ENCODE measurements around the gene CPVL. TPM values are rescaled to one million over a fixed set of nuclear protein-coding genes. Genes with fewer than 3 reads are reported as not detected.

Gene CPVL
- total RNA-seq, 1 experiment from 2014 or later, result 62.7 TPM

DNA sequence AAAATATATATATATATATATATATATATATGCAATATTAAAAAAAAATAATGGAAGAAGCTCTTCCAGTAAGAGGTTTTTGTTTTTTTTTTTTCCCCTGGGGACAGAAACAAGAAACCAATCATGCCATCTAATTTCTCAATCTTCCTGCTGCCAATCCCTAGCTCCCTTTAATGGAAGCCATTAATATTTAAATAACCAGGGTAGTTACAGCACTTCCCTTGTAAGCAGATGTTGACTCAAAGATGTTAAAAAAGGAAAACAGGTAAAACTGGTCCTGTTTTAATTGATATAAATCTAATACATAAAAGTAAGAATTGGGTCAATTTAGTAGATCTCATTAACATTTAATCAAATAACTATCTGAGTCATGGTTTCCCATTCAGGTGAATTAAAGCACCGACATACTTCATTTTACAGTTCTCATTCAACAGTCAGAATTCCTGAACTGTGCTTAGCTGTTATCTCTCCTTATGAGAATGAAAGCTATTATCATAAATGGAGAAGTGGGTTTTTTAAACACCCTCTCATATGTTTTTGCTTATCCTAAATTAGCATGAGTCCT is 22.6 kb downstream of the CPVL start:
- CTCF ChIA-PET, result interaction anchor here (0.7 to 1.9 kb wide), 6 partner anchors 10 to 222 kb away, joined by 3 to 9 read pairs (median 3); no protein-coding TSS in a partner anchor
- H3K4me1 Mint-ChIP-seq (ENCODE audit: low read depth, unreplicated experiment), result peaks cover 38% of the 10 kb centered on the region
- TF ChIP-seq, protein P1, sequence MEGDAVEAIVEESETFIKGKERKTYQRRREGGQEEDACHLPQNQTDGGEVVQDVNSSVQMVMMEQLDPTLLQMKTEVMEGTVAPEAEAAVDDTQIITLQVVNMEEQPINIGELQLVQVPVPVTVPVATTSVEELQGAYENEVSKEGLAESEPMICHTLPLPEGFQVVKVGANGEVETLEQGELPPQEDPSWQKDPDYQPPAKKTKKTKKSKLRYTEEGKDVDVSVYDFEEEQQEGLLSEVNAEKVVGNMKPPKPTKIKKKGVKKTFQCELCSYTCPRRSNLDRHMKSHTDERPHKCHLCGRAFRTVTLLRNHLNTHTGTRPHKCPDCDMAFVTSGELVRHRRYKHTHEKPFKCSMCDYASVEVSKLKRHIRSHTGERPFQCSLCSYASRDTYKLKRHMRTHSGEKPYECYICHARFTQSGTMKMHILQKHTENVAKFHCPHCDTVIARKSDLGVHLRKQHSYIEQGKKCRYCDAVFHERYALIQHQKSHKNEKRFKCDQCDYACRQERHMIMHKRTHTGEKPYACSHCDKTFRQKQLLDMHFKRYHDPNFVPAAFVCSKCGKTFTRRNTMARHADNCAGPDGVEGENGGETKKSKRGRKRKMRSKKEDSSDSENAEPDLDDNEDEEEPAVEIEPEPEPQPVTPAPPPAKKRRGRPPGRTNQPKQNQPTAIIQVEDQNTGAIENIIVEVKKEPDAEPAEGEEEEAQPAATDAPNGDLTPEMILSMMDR (IDR thresholded peaks at IDR 0.05; ENCODE audit: unreplicated experiment), result no peak
- H3K27me3 Mint-ChIP-seq (ENCODE audit: unreplicated experiment), result no peaks in the 10 kb centered on the region
- BruUV-seq (replicated peaks), result no TSS peak
- no peak for DNase-seq
- no peaks in the 10 kb centered on the region for H3K9me3 Mint-ChIP-seq (ENCODE audit: low read depth, unreplicated experiment)
- no peak overlapping the region for H3K27ac Mint-ChIP-seq (ENCODE audit: unreplicated experiment)
- no peaks in the 10 kb centered on the region for H3K36me3 Mint-ChIP-seq (ENCODE audit: insufficient read depth, unreplicated experiment)
- intact Hi-C loops (cut with micrococcal nuclease; ENCODE audit: unreplicated experiment), result no loop called here
- no peak overlapping the region for H3K4me3 Mint-ChIP-seq (ENCODE audit: low read depth, unreplicated experiment)

DNA sequence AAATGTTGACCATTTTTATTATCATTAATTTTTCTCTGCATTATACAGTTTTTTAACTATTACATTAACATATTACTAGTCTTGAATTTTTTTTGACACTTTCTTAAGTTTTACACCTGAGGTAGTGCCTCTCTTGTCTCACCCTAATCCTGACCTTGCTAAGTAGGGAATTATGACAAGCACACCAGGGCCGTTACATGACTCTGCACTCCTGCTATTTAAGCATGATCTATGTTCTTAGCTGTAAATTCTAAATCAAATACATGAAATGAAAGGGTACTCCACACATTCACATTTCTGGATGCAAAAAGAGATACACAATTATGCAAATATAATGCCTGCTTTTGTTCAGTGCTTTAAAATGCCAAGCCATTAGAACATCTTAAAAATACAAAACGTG is 23.6 kb downstream of the CPVL start:
- CTCF ChIA-PET, result interaction anchor here (1.9 kb wide), 1 partner anchor 9 kb away, joined by 9 read pairs; no protein-coding TSS in a partner anchor
- no TSS peak for BruUV-seq (replicated peaks)
- peaks cover 28% of the 10 kb centered on the region for H3K4me1 Mint-ChIP-seq (ENCODE audit: low read depth, unreplicated experiment)
- H3K4me3 Mint-ChIP-seq (ENCODE audit: low read depth, unreplicated experiment), result no peak overlapping the region
- no peaks in the 10 kb centered on the region for H3K27me3 Mint-ChIP-seq (ENCODE audit: unreplicated experiment)
- intact Hi-C loops (cut with micrococcal nuclease; ENCODE audit: unreplicated experiment), result no loop called here
- no peak overlapping the region for H3K27ac Mint-ChIP-seq (ENCODE audit: unreplicated experiment)
- no peaks in the 10 kb centered on the region for H3K9me3 Mint-ChIP-seq (ENCODE audit: low read depth, unreplicated experiment)
- no peak for DNase-seq
- TF ChIP-seq, protein P1 (IDR thresholded peaks at IDR 0.05; ENCODE audit: unreplicated experiment), result no peak
- no peaks in the 10 kb centered on the region for H3K36me3 Mint-ChIP-seq (ENCODE audit: insufficient read depth, unreplicated experiment)

- intact Hi-C loops (cut with micrococcal nuclease; ENCODE audit: unreplicated experiment), result no loop called here
- no peak overlapping the region for H3K27ac Mint-ChIP-seq (ENCODE audit: unreplicated experiment)
- H3K4me3 Mint-ChIP-seq (ENCODE audit: low read depth, unreplicated experiment), result no peak overlapping the region
- no peaks in the 10 kb centered on the region for H3K27me3 Mint-ChIP-seq (ENCODE audit: unreplicated experiment)
- DNase-seq, result no peak
- TF ChIP-seq, protein P1 (IDR thresholded peaks at IDR 0.05; ENCODE audit: unreplicated experiment), result no peak
- H3K36me3 Mint-ChIP-seq (ENCODE audit: insufficient read depth, unreplicated experiment), result no peaks in the 10 kb centered on the region
- H3K4me1 Mint-ChIP-seq (ENCODE audit: low read depth, unreplicated experiment), result peaks cover 21% of the 10 kb centered on the region
- H3K9me3 Mint-ChIP-seq (ENCODE audit: low read depth, unreplicated experiment), result no peaks in the 10 kb centered on the region
- CTCF ChIA-PET, result no interaction called here
- no TSS peak for BruUV-seq (replicated peaks)
Measured at GRCh38 chr7:29122081-29122480, 24.3 kb downstream of the CPVL start.

- TF ChIP-seq, protein P1 (IDR thresholded peaks at IDR 0.05; ENCODE audit: unreplicated experiment), result no peak
- intact Hi-C loops (cut with micrococcal nuclease; ENCODE audit: unreplicated experiment), result no loop called here
- BruUV-seq (replicated peaks), result no TSS peak
- Mint-ChIP-seq H3K36me3 (ENCODE audit: insufficient read depth, unreplicated experiment) (no peaks in the 10 kb centered on the region), H3K27ac (ENCODE audit: unreplicated experiment) (no peak overlapping the region), H3K4me3 (ENCODE audit: low read depth, unreplicated experiment) (no peak overlapping the region), H3K9me3 (ENCODE audit: low read depth, unreplicated experiment) (no peaks in the 10 kb centered on the region), H3K27me3 (ENCODE audit: unreplicated experiment) (no peaks in the 10 kb centered on the region), H3K4me1 (ENCODE audit: low read depth, unreplicated experiment) (peaks cover 19% of the 10 kb centered on the region)
- no peak for DNase-seq
- CTCF ChIA-PET, result interaction anchor here (0.6 to 1.1 kb wide), 2 partner anchors 14 to 165 kb away, joined by 3 to 7 read pairs; no protein-coding TSS in a partner anchor
Measured at GRCh38 chr7:29120955-29121354, 25.4 kb downstream of the CPVL start.

All from Calu3 (cell line).